Stomach (tissue), 4 donors: ENCODE data around the gene CPAMD8.

Experiments
- POLR2A ChIP-seq, 4 donors: fragments of 450-650 bp; IDR thresholded peaks; one replicate each; pipeline ENCODE4 v1.6.1; 2016; ENCODE audit warnings: antibody characterized with exemption in 4 of 4, control low read depth in 2 of 4, mild to moderate bottlenecking in 1 of 4, moderate library complexity in 1 of 4
- TF ChIP-seq, protein P1 (sequence below), 7 experiments: fragments of 450-650 bp in 4 of 7; fragments of 200-600 bp in 3 of 7; sonication (generic) in 3 of 7; IDR thresholded peaks; one replicate each; pipeline ENCODE4 v1.5.1; 2016 to 2019; ENCODE audit warnings: antibody characterized with exemption in 7 of 7, control low read depth in 2 of 7, mild to moderate bottlenecking in 1 of 7

DNA sequence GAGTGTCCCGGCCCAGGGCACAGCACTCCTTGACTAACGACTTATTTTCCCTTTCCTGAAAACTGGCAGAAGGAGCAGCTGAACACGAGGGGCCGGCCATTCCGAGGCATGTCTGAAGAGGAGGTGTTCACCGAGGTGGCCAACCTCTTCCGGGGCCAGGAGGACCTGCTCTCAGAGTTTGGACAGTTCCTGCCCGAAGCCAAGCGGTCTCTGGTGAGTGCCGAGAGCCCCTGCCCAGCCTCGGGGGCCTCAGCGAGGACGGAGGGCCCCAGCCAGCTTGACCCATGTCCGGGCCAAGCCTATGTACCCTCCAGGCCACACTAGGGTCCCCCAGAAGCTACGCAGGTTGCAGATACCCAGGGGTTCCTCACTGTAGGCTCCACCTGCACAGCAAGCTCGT lies 179.7 kb downstream of the CPAMD8 start:
- TF ChIP-seq, protein P1, sequence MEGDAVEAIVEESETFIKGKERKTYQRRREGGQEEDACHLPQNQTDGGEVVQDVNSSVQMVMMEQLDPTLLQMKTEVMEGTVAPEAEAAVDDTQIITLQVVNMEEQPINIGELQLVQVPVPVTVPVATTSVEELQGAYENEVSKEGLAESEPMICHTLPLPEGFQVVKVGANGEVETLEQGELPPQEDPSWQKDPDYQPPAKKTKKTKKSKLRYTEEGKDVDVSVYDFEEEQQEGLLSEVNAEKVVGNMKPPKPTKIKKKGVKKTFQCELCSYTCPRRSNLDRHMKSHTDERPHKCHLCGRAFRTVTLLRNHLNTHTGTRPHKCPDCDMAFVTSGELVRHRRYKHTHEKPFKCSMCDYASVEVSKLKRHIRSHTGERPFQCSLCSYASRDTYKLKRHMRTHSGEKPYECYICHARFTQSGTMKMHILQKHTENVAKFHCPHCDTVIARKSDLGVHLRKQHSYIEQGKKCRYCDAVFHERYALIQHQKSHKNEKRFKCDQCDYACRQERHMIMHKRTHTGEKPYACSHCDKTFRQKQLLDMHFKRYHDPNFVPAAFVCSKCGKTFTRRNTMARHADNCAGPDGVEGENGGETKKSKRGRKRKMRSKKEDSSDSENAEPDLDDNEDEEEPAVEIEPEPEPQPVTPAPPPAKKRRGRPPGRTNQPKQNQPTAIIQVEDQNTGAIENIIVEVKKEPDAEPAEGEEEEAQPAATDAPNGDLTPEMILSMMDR (IDR thresholded peaks at IDR 0.05) = no peak
- no peak for TF ChIP-seq POLR2A (IDR thresholded peaks at IDR 0.05)
